Activated T-cell treated with anti-CD3 and anti-CD28 coated beads, Interleukin-2, amount 50 U/mL, for 4 hours (primary cell): ENCODE measurements around the gene COX5B. TPM values are rescaled to one million over a fixed set of nuclear protein-coding genes. Genes with fewer than 3 reads are reported as not detected.

ENCODE experiments used
- total RNA-seq, 3 donors: library from RNA; stranded (reverse); gene quantifications; one replicate each; pipeline ENCODE4 v1.2.1, GENCODE V29; 2021

Gene COX5B
- total RNA-seq, 3 donors from 2014 or later = 198 to 216 (median 215) TPM

Other genes starting within 250 kb of the COX5B start
- 10 to 100 TPM; 12.2 to 17.3 (median 13.7) TPM for gene ANKRD36B, start 56.2 kb upstream of the COX5B start, total RNA-seq
- 10 to 100 TPM; 66.3 to 70.7 (median 67.1) TPM for gene ACTR1B, start 18.0 kb downstream of the COX5B start, total RNA-seq
- 1 to 10 TPM; 3.3 to 4.4 (median 4.0) TPM for gene C2orf92, start 23.7 kb downstream of the COX5B start, total RNA-seq
- gene ZAP70, start 67.5 kb downstream of the COX5B start, total RNA-seq = 100 to 1,000 TPM; 156 to 194 (median 186) TPM